HG03460 (cell line): ENCODE data around the gene NME9.

ENCODE experiments used
- ATAC-seq: cut with Tn5 transposase; IDR thresholded peaks from one replicate; pipeline ENCODE4 v1.9.1; 2021; ENCODE audit not compliant: unreplicated experiment

NME9 gene

DNA sequence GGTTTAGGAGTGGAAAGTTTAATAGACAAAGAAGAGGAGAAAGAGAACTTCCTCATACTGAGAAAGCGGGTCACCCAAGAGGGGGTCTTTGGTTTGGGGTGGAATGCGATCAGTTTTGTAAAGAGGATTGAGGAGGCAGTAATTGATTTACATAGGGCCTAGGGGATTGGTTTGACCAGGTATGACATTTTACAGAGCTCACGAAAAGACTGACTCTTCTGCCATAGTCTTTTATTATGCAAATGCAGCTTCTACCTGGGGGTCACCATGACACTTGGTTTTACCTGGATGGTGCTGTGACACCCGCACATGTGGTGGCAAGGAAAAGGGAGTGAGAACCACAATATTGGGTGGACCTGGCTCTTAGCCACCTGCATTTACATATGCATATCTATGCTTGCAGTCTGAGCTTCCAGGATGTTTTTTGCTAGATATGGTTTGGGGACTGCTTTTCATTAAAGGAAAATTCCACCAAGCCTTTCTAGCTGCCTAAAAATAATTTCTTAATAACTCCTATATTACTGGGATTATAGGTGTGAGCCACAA lies 6.9 kb upstream of the NME9 start:
- ATAC-seq, result no peak

- no peak for ATAC-seq
These were observed 5.0 kb upstream of the NME9 start for GRCh38 chr3:138334608-138335007.

GRCh38 chr3:138332472-138333073 lies 2.9 kb upstream of the NME9 start:
- ATAC-seq, result no peak

- no peak for ATAC-seq
These were observed 1.7 kb upstream of the NME9 start for GRCh38 chr3:138331143-138331894.

- ATAC-seq, result no peak
These were observed 288 bp upstream of the NME9 start for GRCh38 chr3:138329984-138330293.

- no peak for ATAC-seq
These were observed 1.3 kb downstream of the NME9 start for GRCh38 chr3:138328341-138328740.

GRCh38 chr3:138327831-138328230 lies 1.8 kb downstream of the NME9 start:
- ATAC-seq, result no peak

- ATAC-seq, result no peak
These were observed 2.6 kb downstream of the NME9 start for GRCh38 chr3:138326866-138327595.

DNA sequence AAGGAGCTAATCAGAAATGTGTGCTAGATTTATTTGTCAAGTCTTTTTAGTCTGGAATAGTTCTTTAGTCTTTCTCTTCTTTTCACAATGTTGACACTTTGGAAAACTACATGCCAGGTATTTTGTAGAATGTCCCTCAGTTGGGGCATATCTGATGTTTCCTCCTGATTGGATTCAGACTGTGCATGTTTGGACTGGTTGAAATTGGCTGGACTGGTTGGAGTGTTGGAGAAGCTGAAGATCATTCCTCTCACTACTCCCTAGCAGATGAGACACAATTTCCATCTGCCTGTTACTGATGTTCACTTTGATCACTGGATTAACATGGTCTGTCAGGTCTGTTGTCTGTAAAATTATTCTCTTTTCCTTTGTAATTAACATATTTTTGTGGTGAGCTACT lies 3.7 kb downstream of the NME9 start:
- no peak for ATAC-seq

DNA sequence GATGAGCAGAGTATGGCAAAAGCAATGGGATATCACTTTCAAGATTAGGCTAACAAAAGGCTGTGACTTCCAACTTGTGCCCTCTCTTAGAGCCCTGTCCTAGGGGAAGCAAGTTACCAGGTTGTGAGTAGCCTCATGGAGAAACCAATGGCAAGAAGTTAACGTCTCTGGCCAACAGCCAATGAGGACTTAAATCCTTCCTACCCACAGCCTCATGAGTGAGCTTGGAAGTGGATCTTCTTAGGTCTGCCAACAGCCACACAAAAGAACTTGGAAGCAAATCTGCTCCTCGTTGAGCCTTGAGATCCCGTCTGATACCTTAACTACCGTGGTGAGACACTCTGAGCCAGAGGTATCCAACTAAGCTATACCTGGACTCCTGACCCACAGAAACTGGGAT lies 5.7 kb downstream of the NME9 start:
- ATAC-seq, result no peak

DNA sequence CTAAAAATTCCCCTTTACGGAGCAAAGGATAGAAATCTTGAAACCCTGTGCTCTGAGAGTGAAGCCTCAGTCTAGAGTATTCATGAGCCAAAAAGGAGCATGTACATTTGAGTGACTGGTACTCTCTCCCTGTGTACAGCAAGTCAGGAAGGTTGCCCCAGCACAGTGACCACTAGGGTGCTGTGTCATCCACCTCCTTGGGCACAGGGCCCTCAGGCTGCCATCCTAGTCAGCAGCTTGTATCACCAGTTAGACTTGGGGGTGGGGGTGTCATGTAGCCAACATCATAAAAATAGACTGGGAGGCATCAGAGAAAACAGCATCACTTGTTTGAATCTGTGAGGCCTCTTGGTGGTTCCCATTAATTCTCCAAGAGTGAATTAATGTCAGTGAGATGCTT lies 12.0 kb downstream of the NME9 start:
- ATAC-seq, result no peak

GRCh38 chr3:138314751-138315150 lies 14.9 kb downstream of the NME9 start:
- no peak for ATAC-seq

GRCh38 chr3:138310494-138310893 lies 19.2 kb downstream of the NME9 start:
- ATAC-seq, result no peak

- ATAC-seq, result no peak
These were observed 20.9 kb downstream of the NME9 start for GRCh38 chr3:138308783-138309182.

GRCh38 chr3:138307899-138308298 lies 21.8 kb downstream of the NME9 start:
- ATAC-seq, result no peak

GRCh38 chr3:138303474-138303873 lies 26.2 kb downstream of the NME9 start:
- ATAC-seq, result no peak

DNA sequence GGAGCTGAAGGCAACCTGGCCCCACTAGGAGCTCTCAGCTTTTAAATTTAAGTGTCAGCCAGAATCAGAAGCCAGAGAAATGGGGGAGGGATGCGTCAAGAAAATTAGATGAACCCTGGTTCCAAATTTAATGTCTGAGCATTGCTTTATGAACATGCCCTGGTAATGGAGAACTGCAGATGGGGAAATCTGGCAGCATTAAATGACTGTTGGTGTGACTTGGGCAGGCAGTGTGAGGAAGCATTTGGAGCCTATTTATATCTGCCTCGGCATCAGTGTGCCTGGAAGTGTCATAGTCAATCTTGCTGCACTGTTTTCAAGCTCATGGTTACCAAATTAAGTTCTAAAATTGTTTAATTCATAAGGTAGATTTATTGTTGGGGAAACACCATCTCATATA lies 29.0 kb downstream of the NME9 start:
- no peak for ATAC-seq

GRCh38 chr3:138297876-138298275 lies 31.8 kb downstream of the NME9 start:
- no peak for ATAC-seq

GRCh38 chr3:138297059-138297607 lies 32.5 kb downstream of the NME9 start:
- no peak for ATAC-seq

DNA sequence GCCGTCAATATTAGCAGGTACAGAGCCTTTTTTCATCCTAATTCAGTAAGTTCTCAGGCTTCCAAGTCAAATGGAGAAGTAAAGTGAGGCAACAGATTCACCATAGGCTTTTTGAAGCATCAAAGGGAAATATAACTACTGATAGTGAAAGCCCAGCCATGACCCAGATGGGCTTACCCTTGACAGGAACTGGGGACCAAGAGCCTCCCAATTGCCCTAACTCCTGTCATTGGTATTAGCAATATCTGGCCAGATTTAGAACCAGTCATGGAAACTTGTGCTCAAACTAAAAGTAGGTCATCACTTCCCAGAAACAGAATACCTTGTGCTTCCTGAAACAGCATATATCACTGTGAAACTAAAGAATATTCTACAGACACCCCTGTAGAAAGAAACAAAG lies 33.0 kb downstream of the NME9 start:
- no peak for ATAC-seq

DNA sequence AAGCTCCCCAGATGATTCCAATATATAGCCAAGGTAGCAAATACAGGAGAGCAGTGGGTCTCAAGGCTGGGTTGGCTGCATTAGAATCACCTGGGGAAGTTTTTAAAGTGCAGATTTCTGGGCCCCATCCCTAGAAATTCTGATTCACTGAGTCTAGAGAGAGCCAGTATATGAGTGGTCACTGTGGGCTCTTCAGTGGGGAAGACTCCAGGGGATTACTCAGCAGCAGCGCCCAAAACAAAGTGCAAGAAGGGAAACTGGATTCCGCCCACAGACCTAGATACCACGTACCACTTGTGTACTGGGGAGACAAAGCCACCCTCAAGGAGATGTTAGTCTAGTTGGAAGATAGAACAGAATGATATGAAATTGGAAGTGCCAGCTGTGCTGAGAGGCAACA lies 40.0 kb downstream of the NME9 start:
- no peak for ATAC-seq

GRCh38 chr3:138289260-138289659 lies 40.4 kb downstream of the NME9 start:
- no peak for ATAC-seq
